ENCODE measurements around the gene CDC25C.

GRCh38 chr5:138271281-138271680, 60.3 kb downstream of the CDC25C start:
- no peak for TF ChIP-seq POLR2AphosphoS5 (IDR thresholded peaks at IDR 0.05; ENCODE audit: borderline replicate concordance, low read depth, low read length)
- TF ChIP-seq EZH2 (IDR thresholded peaks at IDR 0.05) = no peak

All from SK-N-MC (cell line).